HG03342 (cell line): Measurements from ENCODE around the gene ADORA1.

Source experiments
- ATAC-seq: cut with Tn5 transposase; IDR thresholded peaks from one replicate; pipeline ENCODE4 v1.9.1; 2021; ENCODE audit warnings: mild to moderate bottlenecking, moderate library complexity; ENCODE audit not compliant: unreplicated experiment

The ADORA1 gene

DNA sequence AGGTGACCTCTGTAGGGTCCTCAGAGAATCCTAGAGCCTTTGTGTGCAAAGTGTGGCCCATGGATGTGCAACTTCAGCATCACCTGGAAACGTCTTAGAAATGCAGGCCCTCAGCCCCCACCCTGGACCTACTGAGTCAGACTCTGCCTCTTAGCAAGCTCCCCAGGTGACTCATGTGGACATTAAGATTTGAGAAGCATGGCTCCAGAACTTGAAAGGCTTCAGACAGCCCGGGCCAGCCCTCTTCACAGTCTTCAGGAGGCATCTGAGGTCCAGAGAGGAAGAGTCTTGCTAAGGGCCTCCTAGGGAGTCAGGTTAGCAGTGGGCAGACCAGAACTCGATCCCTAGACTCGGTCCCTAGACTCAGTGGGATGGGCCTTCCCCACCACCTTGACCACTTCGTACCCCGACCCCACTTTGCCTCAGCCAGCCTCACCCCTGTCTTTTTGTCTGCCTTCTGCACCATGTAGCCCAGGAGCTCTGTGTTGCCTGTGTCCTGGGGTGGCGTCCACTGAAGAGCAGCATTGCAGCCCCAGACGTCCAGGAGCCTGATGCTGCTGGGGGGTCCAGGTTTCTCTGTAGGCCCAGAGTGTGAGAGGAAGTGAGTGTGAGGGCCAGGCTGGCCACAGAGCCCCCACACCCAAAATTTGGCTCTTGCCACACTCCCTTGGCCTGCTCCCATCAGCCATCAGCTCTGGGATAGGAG is 43.3 kb downstream of the ADORA1 start:
- ATAC-seq = no peak

DNA sequence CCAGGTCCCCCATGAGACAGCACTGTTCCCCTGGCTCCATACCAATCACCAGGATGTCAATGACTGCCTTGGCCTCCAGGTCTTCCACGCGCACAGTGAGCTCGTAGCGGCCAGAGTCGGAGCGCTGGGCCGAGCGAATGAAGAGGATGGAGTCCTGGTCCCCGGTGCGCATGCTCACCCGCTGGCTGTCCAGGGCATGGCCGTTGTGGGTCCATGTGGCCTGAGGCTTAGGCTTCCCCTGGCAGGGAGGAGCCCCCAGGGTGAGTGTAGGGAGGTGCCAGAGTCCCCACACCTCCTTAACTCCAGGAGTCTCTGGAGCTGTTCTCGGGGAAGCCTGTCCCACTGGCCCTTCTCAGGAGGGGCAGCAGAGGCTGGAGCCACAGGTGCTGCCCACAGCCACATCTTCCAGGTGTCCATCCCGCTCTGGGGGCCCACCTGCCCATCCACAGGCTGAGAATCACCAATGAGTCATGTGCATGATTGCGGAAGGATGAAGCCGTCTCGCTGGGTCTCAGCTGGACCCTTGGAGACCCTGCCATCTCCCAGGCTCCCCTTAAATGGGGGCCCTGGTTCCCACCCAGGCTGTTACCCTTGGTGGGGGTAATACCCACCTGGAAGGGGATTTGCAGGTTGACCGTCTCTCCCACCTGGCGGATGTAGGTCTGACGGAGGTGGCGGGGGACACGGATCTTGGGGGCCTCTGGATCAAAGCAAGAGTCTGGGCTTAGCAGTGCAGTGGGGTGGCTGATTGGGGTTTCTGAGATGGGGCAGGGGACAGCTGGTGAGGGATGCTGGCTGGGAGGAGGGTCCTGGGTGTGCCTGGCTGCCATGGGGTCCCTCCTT is 44.0 kb downstream of the ADORA1 start:
- no peak for ATAC-seq

DNA sequence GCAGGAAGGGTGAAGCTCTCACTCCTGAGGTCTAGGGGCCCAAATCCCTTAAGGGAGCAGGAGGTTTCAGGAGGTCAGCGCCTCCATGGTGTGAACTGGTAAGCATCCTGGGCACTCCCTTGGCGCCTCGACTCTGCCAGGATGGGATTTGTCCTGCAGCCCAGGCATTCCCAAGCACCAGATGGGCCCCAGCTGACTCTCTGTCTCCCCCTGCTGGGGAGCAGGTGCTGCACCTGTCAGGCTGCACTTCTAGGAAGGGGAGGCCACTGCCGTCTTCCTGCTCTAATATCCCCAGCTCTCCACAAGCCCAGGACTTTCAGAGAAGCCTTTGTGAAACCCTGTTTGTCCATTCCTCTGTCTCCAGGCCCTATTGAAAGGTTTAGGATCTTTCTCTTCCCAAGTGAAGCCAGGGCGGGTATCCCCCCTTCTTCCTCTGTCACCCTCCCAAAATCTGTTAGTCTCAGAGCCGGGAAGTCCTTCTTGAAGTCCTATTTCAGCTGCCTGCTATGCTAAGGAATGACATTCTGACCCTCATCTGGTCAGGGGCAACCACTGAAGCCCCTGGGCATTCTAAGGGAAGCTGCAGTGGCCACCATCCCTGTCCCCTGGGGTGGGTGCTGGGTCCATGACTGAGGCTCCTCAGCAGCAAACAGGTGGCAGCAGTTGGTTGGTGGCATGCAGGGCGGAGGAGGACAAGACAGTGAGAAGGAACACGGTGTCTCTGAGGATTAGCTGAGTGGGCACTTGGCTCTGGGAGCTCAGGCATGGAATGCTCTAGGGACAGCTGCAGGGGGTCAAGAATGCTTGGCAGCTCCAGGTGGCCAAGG is 44.9 kb downstream of the ADORA1 start:
- no peak for ATAC-seq

DNA sequence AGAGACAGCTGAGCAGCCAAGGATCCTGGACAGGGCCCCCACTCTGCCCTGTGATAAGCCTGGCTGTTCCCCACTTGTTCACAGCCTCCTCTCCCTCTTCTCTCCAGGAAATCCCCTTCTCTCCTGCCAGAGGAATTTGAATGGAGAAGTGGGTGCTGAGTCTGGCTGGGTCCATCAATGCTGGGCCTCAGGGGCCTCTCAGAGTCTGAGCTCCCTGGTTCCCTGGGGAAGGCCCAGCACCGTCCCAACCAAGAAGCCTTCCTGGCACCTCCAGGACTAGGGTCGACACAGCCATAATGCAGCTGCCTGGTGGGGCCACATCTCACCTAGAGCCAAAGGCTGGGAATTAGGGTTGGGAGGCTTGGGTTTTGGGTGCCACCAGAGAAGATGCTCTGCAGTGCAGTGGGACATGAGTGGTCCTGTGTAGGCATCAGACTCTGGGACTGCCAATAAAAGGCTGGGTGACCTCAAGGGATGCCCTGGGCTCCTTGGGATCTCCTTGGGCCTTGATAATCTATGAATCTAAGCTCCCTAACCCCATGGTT is 45.6 kb downstream of the ADORA1 start:
- no peak for ATAC-seq

DNA sequence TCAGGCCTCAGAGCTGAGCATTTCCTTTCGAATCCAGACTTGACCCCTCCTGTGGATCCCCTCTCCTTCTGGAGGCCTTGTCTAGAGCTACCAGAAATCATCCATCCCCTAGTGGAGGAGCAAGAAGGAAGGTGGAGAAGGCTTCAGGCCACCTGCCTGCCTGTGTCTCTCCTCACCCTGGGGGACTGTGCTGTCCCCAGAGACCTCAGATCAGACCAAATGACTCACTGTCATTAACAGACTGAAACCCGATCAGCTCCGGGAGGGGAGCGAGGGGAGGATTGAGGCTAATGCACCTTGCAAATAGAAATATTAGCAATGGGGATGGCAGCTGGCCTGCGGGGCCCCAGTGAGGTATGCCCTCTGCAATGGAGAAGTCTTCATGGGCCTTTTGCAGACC is 46.0 kb downstream of the ADORA1 start:
- peak; percentile 87 for ATAC-seq

DNA sequence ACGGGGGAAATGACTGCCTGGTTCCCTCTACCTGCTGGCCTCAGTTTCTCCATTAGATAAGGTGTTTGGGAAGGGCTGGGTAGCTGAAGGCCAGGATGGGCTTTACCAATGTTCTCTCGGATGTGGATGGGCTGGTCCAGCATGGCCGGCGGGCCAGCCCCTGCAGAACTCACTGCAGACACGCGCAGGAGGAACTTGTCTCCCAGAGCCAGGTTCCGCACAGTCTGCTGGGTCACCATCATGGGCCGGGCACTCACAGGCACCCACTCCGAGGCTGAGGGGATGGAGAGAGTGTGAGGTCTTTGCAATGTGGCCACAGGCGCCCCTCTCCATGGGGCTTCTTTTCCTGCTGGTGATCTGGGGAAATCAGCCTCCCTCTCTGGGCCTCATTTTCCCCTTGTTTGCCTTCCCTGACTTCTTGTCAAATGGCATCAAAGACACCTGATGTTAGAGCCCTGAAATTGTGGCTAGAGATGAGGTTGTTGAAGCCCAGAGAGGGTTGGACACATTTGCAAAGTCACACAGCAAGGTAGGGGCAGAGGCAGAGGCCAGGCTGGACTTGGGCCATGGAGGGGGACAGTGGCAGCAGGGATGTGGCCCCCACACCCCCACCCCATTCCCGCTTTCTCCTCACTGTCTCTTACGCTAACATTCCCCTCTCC is 46.9 kb downstream of the ADORA1 start:
- no peak for ATAC-seq

DNA sequence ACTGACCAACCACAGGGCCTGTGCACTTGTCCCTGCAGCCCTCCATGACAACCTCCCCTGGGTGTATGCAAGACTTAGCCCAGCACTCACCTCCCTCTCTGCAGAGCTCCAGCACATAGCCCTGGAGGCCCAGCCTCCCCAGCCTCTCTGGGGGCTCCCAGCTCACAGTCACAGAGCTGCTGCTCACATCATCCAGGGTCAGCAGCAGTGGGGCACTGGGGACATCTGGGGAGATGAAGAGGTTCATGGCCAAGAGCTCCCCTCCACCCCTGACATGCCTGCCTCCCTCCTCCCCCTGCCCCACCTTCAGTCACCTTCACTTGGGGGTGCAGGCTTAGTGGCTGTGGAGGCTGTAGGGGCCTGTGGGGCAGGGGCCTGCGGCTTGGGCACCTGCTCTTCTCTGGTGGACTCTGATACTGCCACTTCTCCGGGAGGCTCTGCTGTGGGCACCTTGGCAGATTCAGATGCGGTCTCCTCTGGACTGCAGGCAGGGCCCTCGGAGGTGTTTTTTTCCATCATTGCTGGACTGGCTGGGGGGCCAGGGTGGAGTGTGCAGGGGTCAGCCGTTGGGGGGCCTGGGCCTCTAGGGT is 47.8 kb downstream of the ADORA1 start, which contains the start of gene MYBPH:
MYBPH (minus strand) TSS at position 590 of the 590 bp plus-strand sequence; CDS start at position 519, 71 bp downstream.
- no peak for ATAC-seq

DNA sequence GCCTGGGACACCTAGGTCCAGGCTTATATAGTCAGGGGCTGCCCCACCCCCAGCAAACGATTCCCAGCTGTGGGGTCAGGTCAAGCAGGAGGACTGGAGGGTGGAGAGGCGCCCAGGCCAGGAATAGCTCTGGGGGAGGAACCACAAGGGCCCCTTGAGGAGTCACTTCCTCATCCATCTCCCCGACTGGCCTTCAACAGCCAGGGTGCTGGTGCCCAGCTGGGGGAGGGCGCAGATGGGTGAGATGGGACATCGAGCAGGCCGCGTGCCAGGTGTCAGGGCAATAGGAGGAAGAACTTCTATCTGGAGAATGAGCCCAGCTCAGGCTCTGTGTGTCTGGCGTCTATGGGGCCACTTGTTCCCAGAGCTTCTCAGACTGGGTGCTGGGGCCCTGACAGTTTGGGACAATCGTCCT is 48.3 kb downstream of the ADORA1 start:
- no peak for ATAC-seq

DNA sequence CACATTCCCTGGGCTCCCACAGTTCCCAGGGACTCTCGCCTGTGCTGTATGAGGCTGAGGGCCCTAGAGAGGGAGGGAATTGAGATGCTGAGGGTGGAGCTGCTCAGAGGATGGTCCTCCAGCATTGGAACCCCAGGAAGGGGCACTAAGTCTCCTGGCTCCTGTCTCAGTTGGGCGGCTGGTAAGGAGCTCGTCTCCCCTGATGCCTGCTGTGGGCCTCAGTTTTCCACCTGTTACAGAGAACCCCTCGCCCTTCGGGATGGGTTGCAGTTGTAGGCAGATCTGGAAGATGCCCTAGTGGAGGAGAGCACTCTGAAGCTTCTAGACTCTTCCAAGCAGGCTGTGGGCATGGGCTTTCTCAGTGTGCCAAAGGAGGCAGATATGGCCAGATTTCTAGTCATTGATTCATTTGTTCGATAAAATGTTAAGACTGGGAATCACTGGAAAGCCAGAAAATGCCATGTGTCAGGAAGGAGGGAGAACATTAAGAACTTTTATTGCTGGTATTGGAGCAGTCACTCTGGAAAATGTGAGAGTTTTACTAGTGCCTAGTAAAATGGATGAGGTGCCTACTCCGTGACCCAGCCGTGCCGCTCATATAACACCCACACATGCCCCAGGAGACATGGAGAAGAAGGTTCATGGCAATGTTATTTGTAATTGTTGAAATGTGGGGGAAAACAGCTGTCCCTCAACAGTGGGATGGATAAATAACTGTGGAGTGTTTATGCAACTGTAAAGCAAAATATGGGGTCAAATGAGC is 48.9 kb downstream of the ADORA1 start:
- ATAC-seq = no peak

DNA sequence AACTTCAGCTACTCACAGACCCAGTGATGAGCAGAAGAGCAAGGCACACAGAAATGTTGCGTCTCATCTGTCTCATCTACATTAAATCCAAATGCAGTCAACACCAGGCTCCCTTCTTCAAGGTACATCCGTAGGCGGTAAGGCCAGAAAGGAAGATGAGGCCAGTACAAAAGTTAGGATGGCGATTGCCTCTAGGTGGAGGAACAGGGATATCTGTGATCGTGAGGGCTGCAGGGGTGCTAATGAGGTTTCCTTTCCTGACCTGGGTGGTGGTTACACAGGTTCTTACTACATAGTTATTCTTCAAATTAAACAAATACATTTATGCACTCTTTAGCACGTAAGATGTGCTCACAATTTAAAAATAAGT is 49.5 kb downstream of the ADORA1 start:
- no peak for ATAC-seq

DNA sequence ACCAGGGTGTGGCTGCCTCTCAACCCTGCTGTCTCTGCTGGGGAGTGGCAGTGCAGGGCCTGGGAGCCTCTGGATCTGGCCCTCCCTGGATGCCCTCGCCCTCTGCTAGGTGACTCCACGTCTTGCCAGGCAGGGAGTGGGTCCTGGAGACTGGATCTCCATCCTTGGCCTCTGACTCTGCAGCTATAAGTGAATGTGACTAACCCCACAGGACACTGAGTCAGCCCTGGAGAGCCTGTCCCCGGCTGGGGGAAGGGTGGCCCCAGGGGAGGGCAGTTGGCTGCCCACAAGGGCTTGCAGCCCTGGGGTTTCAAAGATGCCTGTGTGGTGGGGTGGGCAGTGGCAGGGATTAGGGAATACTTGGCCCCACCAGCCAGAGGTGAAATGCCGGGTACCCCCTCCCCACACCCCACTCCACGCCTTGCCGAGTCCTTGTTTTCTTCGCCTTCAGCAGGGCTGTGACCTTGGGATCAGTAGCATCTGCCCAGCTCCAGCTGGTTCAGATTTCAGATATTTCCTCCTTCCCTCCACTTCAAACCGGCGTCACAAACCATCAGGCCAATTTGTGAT is 50.0 kb downstream of the ADORA1 start:
- no peak for ATAC-seq

DNA sequence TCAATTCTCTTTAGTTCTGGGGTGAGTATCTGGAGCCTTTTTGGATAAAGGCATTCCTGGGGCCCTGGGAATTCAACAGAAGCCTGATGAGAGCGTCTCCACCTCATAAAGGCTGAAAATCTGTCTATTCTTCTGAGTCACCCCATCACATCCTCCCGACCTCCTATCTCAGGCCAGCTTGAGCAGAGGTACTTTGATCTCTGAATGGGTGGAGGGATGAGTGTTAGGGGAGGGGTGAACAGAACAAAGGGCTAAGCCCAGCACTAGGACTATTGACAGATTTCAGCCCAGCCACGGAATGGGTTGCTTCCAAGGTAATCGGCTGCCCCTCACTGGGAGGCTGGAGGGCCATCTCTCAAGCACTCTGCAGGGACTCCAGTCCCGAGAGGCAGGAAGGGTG is 50.6 kb downstream of the ADORA1 start:
- ATAC-seq = no peak

DNA sequence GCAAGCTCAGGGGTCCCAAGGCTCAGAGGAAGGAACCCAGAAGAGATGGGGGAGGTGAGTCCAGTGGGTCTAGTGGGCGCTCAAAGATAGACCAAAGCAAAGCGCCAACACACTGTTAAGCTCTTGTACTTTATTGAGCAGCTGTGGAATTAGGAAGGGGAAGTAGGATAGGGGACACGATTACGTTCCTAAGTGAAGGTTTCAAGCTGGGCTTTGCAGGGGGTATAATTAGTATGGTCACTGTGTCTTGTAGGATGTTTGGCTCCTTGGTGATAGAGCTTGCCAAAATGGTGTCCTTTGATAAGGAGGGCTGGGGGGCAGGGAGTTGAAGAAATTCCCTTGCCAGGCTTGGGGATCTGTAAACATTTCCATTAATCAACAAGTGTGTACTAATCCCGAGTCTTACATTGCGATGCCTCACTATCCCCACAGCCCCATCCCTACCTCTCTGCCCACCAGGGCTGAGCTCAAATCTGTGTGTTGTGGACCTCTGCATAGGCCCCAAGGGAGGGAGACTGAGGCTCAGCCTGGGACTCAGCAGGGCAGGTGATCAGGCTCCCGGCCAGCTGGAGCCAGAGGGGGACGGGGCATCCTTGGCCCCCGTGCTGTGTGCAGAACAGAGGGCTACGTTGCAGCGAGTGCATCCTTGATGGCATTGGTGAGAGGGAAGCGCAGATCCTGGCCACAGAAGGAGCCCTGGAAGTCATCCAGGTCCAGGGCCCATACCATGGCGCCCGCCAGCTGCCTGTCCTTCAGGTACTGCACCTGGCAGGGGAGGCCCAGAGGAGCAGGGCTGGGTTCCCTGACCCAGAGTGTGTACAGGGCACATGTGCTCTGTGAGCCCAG is 51.5 kb downstream of the ADORA1 start:
- ATAC-seq = no peak

DNA sequence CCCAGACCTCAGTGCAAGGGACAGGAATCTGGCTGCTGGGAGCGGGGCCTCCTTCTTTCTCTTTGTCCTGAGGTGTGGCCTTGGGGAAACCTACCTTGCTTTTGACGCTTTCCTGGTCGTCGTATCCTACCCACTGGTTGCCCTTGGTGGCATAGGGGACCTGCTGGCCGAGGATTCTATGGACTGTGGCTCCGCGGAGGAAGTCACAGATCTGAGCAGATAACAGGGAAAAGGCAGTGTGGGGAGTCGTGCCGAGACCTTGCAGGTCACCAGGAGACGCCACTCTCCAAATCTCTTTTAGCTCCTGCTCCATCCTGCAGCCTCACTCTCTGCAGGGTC is 52.1 kb downstream of the ADORA1 start:
- no peak for ATAC-seq

DNA sequence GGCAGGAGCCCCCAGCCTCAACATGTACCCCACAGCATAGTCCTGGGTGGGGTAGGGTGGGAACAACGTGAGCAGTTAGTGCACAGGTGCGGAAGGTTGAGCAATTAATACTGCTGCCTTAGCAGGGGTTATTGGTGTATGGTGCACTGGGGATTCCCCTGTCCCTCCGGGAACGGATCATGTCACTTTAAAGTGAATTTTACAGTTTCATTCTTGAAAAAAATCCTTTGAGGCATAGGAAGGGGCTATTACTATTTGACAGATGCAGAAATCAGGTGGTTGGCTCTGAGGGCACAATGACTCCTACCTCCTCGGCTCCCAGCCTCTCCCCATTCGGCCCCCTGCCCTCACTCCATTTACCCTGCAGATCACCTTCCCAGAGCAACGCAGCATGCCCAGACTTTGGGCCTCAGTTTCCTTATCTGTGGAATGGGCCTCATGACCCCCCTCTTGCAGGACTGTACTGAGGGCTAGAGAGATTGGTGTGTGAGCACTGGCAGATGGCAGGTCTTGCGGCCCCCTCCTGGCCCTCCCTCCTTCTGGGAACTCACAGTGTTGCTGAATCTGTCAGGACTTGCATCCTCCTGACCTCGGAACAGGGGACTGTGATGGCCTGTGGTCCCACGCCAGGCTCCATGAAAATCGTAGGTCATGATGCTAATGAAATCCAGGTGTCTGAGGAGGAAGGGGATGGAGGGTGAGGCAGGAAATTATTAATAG is 53.2 kb downstream of the ADORA1 start:
- ATAC-seq = no peak

DNA sequence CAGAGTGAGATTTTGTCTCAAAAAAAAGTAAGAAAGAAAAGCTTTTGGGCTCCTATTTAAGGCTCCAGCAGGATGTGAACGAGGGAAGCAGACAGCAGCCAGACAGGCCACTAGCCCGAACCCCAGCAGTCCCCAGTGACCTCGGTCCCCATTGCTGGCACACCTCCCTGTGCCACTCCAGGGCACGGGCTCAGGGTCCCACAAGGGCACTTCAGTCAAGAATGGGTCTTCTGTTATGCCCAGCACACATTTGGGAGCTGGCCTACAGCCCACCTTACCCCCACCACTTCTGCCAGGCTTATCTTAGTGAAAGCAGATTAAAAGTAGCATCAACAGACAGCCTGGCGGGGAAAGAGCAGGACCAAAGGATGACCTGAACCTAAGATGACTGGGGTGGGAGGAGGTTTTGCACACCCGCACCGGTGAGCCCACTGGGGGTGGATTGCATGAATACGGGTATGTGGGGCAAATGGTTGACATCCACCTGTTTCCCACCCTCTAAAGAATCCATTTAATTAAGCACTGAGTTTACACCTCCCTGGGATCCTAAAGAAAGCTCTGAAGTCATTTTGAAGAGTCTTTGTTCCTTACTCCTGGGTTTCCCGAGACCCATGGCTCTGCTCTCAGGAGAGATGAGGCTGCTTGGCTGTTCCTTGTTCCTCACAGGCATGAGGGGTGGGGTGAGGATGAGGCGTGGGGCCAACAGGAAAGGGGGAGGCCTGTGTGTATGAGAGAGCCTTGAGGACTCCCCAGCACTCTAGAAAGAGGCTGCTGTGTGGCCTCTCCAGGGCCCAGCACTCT is 54.3 kb downstream of the ADORA1 start:
- no peak for ATAC-seq

DNA sequence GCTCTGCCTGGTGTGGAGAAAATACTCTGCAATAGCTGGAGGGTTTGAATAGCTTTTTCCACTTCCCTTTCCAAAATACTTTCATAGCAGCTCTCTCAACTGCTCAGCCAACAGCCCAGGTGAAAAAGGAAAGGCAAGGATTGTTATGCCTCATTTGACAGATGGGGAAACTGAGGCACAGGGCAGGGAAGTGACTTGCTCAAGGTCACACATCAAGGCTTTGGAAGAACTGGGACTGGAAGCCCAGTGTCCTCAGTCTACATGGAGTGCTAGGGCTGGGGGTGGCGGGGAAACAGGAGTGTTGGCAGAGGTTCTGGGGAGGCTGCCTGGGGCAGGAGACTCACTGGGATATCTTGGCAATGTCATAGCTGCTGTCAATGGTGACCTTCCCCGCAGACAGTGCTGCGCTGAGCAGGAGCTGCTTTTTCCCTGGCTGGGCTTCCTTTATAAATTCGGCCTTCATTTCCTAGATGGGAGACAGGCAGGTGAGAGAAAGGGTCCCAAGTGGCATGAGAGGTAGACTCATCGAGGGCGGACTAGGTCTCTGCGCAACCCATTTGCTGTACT is 54.9 kb downstream of the ADORA1 start:
- no peak for ATAC-seq
